EH (cell line): ENCODE results near the gene TUT4.

Source experiments
- DNase-seq: peaks from one replicate; pipeline ENCODE4 v3.0.0-alpha.2; 2015; ENCODE audit warnings: low read depth

Gene TUT4

DNA sequence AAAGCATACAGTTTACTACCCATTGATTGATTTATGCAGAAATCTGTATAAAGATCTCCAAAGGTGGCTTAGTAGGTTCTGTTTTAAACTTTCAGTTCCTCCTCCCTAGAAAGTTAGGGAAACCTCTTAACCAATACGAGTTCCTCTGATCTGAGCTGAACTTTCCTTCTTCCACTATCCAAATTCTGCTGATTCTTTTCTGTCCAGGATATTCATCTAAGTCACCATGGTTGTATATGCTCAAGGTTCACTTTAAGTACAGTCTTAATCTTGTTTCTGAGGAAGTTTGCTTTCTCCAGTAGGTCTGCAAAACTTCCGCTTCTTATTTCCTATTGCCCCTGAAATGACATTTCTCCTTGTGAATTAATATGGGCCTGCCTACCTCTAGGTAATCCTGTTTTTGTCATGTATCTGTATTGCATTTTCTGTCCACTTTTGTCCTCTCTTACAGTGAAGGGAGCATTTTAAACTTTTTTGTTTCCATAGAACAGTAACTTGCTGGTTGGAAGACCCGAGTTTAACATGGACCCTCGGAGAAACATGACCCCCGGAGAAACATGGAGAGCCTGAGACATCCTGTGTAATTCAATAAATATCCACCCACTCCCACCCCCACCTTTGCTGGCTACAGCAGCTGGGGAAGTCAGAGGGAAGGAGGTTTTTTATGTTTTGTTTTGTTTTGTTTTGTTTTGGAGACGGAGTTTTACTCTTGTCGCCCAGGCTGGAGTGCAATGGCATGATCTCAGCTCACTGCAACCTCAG is 16.7 kb upstream of the TUT4 start:
- no peak for DNase-seq

DNA sequence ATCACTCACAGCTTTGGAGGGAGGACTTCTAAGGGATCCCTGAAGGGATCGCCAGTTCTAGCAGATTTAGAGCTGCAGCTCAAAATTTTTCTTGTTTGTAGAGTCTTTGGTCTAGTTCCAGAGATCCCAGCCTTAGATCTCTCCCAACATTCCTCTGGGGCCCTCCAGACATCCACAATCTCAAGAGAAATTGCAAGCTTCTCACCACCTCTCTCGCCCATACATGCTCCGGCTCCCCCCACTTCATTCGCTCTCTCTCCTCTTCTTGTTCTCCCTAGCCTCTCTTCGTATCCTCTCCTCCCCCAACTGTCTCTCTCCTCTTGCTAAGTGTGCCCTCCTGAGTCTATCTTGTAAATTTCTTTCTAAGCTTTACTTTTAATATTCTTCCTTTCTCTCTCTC is 15.1 kb upstream of the TUT4 start:
- peak; percentile 38 for DNase-seq

DNA sequence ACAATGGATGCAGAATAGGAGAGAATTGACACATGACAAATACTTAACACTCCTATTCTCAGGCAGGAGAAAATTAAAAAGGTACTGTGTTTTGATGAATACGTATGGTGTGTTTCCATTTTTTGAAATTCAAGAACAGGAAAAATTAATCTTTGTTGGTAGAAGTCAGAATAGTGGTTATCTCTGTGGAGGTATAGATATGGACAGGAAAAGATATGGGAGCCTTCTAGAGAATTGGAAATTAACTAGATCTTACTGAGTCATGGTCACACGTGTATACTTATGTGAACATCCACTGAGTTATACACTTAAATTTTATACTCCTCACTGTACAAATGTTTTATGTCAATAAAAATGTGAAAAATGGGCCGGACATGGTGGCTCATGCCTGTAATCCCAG is 9.9 kb upstream of the TUT4 start:
- DNase-seq, result no peak

DNA sequence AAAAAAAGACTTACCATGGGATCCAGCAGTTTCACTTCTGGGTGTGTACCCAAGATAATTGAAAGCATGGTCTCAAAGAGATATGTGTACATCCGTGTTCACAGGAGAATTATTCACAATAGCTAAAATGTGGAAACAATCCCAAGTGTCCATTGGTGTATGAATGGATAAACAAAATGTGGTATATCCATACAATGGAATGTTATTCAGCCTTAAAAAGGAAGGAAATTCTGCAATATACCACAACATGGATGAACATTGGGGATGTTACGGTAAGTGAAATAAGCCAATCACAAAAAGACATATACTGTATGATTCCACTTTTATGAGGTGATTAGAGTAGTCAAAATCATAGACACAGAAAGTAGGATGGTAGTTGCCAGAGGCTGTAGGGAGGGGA is 7.0 kb upstream of the TUT4 start:
- no peak for DNase-seq

DNA sequence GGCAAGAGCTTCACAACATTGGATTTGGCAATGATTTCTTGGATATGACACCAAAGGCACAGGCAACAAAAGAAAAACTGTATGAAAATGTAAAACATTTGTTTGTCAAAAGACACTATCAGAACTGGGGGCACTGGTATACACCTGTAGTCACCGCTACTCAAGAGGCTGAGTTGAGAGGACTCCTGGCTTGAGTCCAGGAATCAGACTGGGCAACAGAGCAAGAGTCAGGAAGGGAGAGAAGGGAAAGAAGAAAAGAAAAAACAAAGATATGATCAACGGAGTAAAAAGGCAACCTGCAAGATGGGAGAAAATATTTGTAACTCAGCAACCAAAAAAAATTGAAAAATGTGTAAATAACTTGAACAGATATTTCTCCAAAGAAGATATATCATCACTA is 6.0 kb upstream of the TUT4 start:
- DNase-seq, result no peak

DNA sequence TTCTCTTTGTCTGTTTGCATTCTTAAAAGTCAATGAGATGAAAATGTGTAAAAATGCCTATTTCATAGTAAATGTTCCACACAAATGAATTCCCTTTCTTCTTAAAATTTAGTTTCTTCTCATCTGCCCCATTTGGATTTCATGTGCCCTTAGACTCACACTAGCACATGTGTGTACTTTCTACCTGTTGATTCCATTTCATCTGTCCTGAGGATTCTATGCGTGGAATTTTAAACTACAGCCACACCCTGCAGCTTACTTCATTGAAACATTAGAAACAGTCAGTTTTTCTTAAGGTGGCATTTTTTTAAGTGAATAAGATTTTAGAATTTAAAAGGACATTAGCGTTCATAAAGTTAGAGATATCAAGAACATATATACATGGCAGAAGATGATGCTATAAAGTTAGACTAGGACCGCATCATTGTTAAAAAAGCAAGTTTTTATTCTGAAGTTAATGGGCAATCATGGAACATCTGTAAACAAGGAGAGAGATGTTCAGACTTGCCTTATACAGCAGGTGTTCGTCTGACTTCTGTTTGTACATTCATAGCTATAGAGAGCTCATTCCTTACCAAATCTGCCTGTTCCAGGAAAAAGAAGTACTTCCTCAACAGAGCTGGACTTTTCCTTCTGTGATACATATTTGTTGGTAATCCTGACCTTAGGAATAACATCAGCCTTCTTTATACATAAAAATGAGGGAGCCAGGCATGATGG is 3.9 kb upstream of the TUT4 start:
- DNase-seq, result no peak

DNA sequence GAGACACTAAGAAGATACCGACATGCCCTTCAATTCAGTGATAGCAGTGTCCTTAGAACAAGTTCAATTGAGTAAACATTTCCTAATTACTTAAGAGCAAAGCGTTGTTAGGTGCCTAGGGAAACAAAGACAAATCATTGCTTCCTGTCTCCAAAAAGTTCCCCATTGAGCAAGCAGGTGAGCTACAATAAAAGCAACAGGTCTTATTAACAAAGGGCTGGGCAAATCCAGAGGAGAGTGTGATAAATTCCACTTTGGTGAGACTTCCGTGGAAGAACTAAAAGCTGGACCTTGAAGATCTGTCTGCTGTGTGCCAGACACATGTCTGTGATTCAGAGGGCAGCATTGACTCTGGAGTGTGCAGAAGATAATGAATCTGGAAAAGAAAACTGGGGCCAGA is 1.9 kb upstream of the TUT4 start:
- peak; percentile 32 for DNase-seq

DNA sequence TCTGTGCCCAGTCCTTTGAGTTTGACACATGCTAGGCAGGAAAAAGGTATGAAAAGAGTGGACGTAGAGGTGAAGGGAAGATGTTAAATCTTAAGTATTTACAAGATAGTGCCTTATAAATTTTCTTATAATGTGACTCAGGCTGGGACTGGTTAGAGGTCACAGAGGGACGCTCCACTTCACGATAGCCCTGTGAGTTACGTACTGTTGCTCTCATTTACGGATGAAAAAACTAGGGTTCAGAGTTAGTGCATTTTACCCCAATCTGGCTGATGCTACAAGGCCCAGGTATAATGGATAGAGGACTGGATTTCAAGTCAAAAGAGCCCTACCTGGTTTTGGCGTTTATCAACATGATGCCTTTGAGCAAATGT is 1.4 kb upstream of the TUT4 start:
- no peak for DNase-seq

DNA sequence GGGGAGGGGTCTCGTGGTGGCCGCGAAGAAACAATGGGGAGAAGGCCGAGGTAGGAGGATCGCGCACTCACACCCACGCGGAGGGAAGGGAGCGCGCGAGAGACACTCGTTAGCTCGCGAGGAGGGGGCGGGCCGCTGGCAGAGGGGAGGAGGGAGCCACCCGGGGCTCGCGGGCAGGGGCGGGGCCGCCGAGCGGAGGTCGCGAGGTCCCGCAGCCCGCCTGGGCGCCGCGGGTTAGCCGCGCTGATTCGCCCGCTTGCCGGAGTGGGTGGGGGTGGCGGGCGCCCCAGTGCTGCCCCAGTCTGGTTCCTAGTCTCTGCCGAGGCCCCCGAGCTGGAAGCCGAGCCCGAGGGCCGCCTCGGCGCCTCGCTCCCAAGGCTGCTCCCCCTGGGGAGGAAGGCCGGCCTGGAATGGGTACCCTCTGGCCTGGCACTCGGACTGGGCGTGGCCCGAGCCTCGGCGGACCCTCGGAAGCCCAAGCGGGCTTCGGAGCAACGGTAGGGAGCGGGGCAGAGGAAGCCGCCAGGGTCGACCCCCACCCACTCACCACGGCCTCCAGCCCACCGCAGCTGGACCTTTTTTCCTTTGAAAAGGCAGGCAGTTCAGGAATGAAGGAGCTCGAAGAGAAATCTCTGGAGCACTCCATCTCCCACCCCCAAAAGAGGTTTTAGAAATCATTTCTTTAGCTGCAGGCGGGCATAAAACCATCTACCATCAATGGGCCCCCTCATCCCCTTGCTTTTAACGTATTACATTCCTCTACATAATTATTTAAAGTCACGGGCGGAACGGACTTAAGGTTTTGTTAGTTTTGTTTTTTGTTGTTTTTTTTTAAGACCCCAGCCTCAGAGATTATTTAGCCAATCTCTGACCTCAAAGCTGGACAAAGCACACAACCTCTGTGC is 722 bp upstream of the TUT4 start:
- peak; percentile 86 for DNase-seq

DNA sequence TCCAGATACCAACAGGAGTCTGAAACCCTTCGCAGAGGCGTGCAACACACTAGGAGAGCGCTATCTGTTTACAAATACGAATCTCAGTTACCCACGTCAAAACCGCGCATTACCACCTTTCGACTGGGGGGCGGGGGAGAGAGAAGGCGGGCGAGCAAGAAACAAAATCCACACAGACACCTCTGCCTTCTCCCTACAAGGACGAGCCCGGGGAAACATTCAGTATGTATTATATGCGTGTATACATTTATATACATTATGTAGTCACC is 722 bp downstream of the TUT4 start:
- peak; percentile 55 for DNase-seq

DNA sequence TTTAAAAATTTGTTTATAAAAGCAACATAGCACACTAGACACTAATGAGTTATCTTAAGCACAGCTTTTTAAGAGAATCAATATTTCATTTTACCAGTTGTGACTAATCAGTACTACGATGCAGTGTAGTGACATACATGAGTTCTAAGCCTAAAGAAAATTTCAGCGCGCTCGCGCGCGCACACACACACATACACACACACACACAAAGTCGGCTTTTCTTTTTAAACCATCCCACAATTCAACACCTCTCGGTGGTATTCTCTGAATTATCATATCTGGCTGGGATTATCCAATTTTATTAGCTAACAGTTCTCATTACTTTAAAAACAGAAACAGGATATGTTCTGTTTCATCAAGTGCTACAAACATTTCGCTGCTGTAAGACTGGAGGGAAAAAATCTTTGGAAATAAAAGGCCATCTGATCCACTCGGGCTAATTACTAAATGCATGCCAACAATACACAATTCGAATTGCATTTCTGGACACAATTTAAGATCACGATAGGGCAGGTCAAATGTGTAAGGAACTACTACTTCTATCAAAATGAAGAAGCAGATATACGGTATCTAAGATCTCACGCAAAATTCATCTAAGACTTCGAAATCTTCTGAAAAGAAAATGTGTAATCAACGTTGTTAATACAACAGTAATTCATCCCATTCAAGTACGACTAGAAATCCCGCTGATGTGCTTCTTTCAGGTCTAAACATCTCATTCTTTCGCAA is 1.2 kb downstream of the TUT4 start:
- peak; percentile 41 for DNase-seq

DNA sequence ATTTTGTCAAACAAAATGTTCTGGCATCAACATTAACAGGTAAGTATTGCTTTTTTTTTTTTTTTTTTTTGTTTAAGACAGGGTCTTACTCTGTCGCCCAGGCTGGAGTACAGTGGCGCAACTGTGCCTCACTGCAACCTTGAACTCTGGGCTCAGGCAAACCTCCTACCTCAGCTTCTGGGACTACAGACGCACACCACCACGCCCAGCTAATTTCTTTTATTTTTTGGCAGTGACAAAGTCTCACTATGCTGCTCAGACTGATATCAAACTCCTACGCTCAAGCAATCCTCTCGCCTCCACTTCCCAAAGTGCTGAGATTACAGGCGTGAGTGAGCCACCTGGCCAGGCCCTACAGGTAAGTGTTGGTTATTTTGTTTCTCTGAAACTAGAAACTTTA is 2.4 kb downstream of the TUT4 start:
- DNase-seq, result no peak

DNA sequence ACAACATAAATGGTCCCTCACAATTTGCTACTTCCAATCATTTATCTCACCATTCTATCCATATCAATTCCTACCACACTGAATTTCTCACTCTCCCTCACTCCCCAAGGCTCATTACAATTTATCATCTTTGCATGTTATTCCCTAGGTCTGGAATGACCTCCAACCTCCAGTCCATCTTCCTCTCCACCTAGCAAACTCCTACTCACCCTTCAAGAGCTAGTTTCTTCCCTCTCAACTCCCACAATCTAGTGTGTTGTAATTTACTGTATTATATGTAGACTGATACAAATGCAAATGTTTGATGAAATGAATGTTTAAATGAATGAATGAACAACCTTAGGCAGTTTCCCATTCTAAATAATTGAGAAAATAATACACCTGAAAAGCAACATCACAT is 3.6 kb downstream of the TUT4 start:
- no peak for DNase-seq

DNA sequence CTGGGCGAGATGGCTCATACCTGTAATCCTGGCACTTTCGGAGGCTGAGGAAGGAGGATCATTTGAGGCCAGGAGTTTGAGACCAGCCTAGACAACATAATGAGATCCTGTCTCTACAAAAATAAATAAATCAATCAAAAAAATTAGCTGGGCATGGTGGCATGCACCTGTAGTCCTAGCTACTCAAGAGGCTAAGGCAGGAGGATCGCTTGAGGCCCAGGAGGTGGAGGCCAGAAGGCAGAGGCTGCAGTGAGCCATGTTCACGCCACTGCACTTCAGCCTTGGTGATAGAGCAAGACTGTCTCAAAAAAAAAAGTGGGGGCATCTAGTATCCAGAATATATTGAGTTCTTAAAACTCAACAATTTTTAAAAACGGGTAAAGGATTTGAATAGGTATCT is 6.0 kb downstream of the TUT4 start:
- no peak for DNase-seq

DNA sequence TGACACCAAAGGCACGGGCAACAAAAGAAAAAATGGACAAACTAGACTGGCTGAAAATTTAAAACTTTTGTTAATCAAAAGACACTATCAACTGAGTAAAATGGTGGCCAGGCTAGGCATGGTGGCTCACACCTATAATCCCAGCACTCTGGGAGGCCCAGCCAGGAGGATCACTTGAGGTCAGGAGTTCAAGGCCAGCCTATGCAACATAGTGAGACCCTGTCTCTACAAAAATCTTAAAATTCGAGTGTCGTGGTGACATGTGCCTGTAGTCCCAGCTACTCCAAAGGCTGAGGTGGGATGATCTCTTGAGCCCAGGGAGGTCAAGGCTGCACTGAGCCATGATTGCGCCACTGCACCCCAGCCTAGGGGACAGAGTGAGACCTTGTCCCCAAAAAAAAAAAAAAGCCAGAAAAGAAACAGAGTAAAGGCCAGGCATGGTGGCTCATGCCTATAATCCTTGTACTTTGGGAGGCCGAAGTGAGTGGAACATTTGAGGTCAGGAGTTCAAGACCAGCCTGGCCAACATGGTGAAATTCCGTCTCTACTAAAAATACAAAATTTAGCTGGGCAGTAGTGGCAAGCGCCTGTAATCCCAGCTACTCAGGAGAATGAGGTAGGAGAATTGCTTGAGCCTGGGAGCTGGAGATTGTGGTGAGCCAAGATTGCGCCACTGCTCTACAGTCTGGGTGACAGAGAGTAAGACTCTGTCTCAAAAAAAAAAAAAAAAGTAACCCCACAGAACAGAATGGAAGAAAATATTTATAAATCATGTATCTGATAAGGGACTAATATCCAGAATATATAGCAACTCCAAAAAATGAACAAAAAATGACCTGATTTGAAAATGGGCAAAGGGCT is 8.0 kb downstream of the TUT4 start:
- no peak for DNase-seq

DNA sequence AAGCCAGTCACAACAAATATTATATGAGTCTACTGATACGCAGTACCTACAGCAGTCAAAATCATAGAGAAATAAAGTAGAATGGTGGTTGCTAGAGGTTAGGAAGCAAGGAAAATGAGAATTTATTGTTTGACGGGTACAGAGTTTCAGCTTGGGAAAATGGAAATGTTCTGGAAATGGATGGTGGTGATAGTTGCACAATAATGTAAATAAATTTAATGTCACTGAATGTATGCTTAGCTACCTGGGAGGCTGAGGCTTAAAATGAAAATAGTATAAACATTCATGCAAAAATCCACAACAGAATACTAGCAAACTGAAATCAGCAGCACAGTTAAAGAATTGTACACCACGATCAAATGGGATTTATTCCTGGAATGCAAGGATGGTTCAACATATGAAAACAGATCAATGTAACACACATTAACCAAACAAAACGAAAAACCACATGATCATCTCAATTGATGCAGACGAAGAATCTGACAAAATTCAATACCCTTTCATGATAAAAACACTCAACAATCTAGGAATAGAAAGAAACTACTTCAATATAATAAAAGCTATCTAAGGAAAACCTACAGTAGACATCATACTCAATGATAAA is 10.7 kb downstream of the TUT4 start:
- no peak for DNase-seq

DNA sequence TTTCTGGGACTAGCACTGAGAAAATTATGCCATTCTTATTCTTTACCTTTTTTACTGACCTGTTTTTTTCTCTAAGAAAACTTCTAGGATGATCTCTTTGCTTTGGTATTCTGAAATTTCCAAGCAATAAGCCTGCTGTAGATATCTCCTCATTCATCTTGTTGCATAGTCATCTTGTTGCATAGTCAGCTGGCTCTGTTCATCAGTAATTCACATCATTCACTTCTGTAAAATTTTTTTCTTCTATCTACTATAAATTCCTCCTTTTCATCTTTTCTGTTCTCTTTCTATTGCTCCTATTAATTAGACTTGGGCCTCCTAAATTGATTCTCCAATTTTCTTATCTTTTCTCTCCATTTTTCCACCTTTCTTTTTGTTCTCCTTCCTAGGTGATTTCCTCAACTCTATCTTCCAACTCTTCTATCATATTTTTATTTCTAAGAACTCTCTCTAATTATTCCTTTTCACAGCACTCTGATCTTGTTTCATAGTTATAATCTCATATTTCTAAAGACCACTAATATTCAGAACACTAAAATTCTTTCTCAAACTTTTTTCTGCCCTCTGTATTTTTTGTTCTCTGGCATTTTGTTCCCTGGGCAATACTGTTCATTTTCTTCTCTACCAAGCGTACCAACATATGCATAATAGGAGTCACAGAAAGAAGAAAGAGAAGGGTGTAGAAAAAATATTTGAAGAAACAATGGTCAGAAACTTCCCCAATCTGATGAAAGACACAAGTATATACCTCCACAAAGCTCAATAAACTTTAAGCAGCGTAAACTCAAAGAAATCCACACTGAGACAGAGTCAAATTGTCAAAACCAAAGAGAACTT is 17.7 kb downstream of the TUT4 start:
- peak; percentile 41 for DNase-seq

DNA sequence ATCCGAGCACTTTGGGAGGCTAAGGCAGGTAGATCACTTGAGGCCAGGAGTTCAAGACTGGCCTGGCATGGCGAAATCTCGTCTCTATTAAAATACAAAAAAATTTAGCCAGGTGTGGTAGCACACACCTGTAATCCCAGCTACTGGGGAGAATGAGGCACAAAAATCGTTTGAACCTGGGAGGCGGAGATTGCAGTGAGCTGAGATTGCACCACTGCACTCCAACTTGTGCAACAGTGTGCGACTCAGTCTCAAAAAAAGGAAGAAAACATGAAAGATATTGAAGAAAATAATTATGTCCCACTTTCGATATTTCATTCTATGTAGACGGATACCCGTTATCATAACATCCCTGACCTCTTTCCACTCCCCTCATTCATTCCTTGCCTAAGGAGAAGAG is 19.2 kb downstream of the TUT4 start:
- no peak for DNase-seq

DNA sequence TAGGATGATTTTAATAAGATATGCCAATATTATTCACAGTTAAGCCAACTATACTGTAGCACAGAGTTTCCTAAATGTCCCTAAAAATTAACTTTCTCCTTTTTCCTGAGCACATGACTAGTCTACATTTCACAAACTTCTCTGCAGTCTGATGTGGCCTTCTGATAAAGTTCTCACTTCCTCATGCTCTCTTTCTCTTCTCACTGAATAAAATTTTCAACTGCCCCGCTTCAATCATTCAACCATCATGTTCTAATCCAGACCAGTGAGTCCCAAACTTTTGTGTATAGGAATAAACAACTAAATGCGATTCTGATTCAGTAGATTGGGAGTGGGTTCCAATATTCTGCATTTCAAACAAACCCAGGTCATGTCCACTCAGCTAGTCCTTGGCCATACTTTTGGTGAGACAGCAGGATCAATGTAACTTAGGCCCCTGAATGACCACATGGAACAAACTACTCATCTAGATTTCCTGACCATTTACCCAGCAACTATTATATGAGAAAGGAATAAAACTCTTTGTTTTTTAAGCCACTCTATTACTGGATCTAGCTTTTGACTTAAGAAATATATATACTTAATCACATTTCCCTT is 20.1 kb downstream of the TUT4 start:
- no peak for DNase-seq

DNA sequence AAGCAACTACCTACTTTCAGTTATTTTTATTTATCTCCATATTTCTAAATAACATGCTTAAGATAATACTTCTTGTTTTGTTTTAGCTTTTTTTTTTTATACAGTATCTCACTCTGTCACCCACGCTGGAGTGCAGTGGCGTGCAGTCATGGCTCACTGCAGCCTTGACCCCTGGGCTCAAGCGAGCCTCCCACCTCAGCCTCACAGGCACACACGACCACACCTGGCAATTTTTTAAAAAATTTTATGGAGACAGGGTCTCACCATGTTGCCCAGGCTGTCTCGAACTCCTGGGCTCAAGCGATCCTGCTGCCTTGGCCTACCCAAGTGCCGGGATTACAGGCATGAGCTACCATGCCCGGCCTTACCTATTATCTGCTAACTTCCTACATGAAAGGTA is 20.6 kb downstream of the TUT4 start:
- no peak for DNase-seq
